Posterior vena cava (tissue), 2 donors: ENCODE measurements around the gene ALG9. TPM values are rescaled to one million over a fixed set of nuclear protein-coding genes. Genes with fewer than 3 reads are reported as not detected.
"Not testable (repeated sequence)": the region's sequence is repeated elsewhere in the genome, so short reads cannot be mapped to it uniquely, and the experiment has no call there.

Source experiments
- DNase-seq: peaks from one replicate; pipeline ENCODE4 v3.0.0-alpha.2; 2020; ENCODE audit warnings: low spot score
- intact Hi-C, 2 donors: fragments of 100-400 bp; cut with DNase I; formaldehyde crosslinking; loops; one replicate each; pipeline versions ENCODE4 v1.14.1 to v1.14.2; 2022 to 2023
- total RNA-seq, 2 donors: library from RNA; stranded (reverse); fragmentation: NEBNext Ultra II Directional; extraction: Animal tissue kit (Norgen Biotek cat#: 25700); gene quantifications; one replicate each; pipeline ENCODE4 v1.2.1, GENCODE V29; 2021
- donor health status: DM: yes; HTN: yes; CAD: no.
- donor health status: DM: yes; HTN: yes; CAD: no.

ALG9 gene
- total RNA-seq, 2 donors from 2014 or later: 21.8 to 23.8 TPM

DNA sequence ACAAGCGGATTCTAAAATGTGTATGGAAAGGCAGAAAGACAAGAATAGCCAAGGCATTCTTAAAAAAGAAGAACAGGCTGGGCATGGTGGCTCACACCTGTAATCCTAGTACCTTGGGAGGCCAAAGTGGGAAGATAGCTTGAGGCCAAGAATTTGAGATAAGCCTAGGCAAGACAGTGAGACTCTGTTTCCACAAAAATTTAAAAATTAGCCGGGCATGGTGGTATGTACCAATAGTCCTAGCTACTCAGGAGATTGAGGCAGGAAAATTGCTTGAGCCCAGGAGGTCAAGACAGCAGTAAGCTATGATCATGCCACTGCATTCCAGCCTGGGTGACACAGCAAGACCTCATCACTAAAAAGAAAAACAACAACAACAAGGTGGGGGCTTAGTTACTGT lies 59.2 kb downstream of the ALG9 start:
- intact Hi-C loops: no loop called here
- no peak for DNase-seq

DNA sequence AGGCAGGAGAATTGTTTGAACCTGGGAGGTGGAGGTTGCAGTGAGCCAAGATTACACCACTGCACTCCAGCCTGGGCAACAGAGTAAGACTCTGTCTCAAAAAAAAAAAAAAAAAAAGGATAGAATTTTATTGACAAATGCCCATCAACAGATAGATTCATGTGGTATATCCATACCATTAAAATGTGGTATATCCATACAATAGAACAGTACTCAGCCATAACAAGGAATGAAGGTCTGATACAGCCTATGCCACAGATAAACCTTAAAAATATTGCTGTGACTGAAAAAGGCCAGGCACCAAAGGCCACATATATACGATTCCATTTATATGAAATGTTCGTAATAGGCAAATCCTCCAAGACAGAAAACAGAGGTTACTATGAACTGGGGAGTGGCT lies 59.9 kb downstream of the ALG9 start:
- DNase-seq: no peak
- intact Hi-C loops: no loop called here

DNA sequence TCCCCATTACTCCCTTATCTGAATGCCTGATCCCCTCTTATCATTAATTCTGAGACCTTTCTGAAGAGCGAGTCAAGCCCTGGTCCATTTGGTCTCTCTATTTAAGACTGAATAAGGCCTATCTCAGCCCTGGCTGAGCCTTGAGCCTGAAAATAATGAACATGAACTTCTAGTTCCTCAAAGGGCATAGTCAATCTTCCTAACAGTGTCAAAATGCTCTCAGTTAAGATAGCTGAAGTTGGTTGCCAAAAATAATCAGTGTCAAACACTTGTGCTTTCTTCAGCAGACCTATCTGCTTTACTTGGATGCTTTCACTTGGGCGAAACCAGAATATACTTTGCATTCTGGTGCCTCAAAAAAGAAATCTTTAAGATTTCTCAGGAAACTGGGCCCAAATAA lies 62.5 kb downstream of the ALG9 start:
- DNase-seq: no peak
- intact Hi-C loops: no loop called here

DNA sequence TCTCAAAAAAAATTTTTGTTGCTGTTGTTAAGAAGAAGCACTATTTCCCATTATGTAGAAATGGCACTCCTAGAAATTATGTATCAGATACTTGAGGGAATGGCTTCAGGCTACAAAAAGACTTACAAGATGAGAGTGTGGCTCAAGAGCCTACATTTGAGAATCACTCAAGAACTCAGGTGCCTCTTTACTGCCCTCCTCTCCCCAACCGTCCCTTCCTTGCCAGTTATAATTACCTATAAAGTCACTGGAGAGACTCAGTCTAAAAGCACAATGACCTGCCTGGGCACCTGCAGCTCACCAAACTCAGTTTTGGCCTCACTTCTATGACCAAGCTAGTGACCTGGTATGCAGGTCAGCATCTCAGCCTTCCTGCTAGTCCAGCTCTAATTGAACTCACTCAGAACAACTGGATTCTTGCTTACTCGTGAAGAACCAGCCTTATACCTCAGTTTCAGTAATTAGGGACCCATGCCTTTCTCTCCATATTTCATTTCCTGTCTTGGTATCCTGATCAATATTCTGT lies 63.3 kb downstream of the ALG9 start:
- intact Hi-C loops: no loop called here
- DNase-seq: no peak

DNA sequence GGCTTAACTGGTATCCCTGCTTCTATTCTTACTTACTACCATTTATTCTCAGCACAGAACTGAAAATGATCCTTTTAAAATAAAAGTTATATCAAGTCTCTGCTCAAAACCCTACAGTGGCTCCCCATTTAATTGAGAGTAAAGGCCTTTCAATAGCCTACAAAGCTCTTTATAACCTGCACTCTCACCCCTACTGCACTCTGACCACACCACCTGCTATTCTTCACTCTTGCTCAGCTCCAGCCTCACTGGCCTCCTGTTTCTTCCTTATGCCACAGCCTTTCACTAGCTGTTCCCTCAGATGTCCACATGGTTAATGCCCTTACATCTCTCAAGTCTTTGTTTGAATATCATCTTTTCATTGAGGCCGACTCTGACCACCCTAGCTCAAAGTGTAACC lies 64.3 kb downstream of the ALG9 start:
- intact Hi-C loops: no loop called here
- no peak for DNase-seq

DNA sequence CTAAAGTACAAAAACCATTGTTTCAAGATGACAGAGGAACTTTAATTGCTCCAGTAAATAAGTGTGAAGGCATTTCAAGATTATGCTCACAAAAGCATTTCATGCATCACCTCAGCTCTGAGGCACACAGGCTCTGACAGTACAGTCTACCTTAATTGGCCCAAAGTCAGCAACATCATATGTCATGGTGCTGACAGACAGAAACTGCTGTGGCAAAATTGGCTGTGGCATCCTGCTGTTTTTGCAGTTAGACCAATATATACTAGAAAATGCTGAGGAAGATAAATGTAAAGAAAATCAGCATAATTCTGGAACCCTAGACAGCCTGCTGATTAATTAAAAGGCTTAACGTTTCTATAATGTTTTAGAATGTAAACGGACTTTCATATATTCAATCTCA lies 70.2 kb downstream of the ALG9 start:
- intact Hi-C loops: no loop called here
- DNase-seq: no peak

DNA sequence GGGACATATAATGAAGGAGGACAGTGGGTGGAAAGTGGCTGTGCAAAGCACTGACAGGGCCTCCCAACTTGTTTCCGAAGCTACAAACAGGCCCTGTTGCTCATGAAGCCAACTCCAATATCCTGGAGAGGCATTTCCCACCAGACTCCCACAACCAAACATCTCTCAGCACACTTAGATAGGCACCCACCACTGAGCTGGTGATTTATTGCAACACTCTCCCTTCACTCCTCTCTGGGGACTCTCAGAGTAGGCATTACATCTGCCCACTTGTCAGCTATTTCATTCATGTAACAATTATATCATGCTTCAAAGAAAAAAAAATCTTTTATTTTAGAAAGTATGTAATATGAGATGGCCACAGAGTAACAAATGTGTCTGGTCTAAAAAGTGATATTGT lies 73.1 kb downstream of the ALG9 start:
- DNase-seq: no peak
- intact Hi-C loops: no loop called here

DNA sequence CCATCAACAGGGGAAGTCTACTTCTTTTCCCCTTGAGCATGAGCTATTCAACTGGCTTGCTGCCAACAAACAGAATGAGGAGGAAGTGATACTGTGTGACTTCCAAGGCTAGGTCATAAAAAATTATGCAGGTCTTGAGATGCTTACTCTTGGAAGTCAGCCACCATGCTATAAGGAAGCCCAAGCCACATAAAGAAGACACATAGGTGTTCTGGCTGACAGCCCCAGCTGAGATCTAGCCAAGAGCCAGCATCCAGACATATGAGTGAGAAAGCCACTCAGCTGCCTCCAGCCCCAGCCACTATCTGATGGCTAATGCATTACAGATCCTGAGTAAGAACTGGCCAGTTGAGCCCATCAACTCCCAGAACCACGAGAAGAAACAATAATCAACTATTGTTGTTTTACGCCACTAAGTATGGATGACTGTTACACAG lies 74.2 kb downstream of the ALG9 start:
- no peak for DNase-seq
- intact Hi-C loops: no loop called here

DNA sequence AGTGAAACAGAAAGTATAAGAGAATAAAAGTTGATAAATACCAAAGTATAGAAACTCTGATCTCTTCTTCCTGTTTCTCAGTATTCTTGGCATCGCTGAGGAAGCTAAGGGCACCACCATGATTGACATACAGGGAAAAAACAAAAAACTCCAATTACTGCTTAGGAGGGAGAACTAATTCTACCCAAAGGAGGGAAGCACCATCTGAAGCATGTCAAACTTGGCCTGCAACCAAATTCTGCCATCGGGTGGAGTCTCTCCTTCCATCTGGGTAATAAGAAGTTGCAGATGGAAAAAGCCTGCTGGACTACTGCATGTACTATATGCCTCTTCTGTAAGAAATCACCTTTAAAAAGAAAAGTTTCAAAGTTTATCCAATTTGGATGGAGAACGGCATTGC lies 74.7 kb downstream of the ALG9 start:
- intact Hi-C loops: no loop called here
- DNase-seq: no peak

DNA sequence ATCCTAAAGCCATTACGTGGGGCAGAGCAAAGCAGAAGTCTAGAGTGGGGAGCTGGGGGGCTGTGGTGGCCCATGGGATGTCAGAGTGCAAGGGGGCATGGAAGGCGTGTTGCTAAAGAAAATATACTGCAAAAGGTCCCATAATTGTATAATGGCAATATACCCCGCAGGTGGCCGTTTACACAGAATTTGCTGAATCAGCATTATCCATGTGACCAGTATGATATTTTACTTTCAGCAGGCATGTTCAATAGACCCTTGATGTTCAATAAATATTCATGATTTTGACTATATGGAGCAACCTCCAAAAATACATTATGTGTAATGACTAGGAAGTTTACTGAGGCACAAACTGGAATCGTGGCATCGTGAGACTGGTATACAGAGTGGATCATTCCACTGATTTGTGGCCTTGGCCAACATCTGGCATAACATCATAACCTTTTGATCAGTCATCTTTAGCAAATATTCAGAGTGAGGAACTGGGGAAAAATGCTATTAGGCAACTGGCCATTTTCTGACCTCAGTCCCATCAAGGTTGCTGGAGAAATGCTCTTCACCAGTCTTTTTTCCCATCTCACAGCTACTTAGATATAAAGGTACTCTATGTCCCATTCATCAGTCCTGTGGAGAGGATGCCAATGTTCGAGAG lies 75.9 kb downstream of the ALG9 start:
- intact Hi-C loops: no loop called here
- DNase-seq: no peak

DNA sequence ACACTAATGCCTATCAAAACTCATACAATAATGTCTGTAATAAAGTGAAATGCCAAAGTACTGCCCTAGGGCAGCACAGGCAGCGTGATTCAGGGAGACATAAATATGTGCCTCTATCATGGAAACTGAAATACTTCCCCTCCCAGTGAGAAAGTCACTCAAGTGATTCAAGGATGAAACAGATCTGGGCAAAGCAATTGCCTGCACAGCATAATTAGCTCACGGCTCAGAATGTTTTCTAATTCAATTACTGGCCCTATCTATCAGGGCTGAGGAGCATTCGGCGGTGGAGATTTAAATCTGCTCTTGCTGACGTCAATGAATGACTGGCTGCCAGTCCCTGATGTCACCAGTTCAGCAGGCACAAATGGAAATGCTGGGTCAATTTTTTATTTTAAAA lies 77.5 kb downstream of the ALG9 start:
- intact Hi-C loops: no loop called here
- peak; percentile 83 for DNase-seq

DNA sequence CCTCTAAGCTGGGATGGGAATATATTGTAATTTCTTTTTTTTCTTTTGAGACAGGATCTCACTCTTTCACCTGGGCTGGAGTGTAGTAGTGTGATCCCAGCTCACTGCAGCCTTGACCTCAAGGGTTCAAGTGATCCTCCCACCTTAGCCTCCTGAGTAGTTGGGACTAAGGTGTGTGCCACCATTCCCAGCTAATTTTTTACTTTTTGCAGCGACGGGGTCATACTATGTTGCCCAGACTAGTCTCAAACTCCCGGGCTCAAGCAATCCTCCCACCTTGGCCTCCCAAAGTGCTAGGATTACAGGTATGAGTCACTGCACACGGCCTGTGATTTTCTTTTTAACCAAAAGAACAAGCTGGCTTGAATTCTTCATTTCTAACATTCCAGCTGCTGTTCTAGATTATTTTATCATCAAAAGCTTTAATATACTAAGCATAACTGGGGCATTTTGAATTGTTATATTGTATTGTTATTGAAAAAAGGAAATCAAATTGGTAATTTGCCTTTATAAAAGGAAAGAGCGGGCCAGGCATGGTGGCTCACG lies 78.4 kb downstream of the ALG9 start:
- DNase-seq: no peak
- intact Hi-C loops: no loop called here

DNA sequence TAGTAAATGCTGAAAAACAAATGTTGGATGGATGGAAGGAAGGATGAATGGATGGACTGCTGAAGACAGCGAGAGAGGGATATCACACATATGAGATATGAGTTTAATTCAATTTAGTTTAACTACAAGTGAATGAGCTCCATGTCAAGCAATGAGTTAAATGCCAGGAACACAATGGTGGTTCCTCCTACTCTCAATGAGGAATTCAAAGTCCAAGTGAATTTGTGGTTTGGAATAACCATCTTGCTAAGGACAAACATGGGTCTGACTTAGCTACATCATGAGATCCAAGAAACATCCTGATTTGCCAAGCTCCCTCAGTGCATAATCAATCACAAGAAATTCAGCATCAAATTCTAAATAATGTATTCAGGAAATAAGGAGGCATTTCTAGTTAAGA lies 79.1 kb downstream of the ALG9 start:
- DNase-seq: no peak
- intact Hi-C loops: no loop called here

DNA sequence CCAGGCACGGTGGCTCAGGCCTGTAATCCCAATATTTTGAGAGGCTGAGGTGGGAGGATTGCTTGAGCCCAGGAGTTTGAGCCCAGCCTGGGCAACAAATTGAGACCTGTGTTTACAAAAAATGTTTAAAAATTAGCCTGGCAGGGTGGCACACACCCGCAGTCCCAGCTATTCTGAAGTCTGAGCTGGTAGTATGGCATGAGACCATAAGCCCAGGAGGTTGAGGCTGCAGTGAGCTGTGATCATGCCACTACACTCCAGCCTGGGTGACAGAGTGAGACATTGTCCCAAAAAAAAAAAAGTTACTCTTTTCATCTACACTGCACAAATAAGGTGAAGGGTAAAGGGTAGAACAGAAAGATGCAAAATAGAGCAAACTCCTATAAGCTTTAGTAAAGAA lies 82.9 kb downstream of the ALG9 start:
- intact Hi-C loops: no loop called here
- no peak for DNase-seq

DNA sequence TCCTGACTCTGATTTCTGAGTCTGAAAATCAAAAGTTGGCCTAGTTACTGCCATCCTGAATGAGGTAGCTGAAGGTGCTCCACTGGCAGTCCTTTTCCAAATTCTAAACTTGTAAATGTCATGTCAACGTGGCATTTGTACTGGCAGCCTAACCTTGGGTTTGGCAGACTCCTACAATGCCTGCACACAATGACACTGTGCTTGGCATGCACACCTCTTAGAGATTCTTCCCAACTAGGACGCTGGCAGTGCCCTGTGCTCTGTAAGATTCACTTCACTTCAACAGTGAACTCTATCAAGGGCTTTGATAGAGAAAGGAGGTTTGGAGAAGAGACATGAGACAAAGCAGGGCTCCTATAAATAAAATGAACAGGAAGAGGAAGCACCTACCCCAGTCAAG lies 83.3 kb downstream of the ALG9 start:
- no peak for DNase-seq
- intact Hi-C loops: no loop called here

DNA sequence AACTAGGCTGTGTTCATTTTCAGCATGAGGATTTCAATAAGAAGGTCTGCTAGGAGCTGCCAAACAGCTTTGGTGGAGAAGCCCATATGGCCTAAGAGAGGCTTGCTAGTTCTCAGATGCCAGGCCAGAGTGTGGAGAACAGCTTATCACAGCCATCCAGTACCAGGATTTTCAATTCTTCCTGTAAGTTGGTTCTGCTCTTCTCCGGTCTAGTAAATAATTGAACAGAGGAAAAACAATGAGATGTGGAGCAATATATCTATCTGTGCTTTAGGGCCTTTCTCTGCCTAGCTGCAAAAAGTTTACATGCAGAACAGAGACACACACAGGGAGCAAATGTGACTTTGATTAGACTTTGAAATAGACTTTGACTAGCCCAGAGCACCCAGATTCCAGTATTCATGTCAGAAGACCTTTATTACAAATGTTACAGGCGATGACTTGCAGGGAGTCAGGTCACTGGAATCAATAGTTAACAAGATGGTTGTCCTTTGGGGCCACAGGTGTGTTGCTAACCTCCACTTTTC lies 85.4 kb downstream of the ALG9 start:
- intact Hi-C loops: no loop called here

DNA sequence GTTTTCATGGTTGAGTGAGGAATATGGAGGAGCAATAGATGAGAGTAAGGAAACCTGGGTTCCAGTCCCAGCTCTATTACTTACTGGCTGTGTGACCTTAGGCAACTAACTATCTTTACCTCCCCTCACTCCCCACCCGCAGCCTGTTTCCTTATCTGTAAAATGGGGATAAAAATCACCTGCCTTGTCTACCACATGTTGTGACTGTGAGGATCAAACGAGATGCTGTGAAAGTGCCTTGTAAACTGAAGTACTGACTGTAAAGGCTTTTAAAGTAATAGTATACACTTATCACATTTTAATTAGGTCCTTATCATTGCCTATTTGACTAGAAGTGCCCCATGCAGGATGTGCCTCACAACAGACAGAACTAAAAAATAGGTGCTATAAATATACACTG lies 86.3 kb downstream of the ALG9 start:
- DNase-seq: no peak
- intact Hi-C loops: no loop called here

More for the DNA sequence above, 85.4 kb downstream of the ALG9 start:
- DNase-seq: no peak

DNA sequence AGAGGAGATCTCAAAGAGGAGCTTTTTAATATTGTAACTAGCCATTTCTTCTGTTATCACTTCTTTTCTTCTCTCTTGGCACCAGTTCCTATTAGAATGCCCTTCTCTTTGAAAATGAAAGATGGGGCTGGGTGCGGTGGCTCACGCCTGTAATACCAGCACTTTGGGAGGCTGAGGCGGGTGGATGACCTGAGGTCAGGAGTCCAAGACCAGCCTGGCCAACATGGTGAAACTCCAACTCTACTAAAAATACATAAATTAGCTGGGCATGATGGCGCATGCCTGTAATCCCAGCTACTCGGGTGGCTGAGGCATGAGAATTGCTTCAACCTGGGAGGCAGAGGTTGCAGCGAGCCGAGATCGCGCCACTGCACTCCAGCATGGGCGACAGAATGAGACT lies 87.1 kb downstream of the ALG9 start:
- DNase-seq, intact Hi-C loops: not testable (repeated sequence)

DNA sequence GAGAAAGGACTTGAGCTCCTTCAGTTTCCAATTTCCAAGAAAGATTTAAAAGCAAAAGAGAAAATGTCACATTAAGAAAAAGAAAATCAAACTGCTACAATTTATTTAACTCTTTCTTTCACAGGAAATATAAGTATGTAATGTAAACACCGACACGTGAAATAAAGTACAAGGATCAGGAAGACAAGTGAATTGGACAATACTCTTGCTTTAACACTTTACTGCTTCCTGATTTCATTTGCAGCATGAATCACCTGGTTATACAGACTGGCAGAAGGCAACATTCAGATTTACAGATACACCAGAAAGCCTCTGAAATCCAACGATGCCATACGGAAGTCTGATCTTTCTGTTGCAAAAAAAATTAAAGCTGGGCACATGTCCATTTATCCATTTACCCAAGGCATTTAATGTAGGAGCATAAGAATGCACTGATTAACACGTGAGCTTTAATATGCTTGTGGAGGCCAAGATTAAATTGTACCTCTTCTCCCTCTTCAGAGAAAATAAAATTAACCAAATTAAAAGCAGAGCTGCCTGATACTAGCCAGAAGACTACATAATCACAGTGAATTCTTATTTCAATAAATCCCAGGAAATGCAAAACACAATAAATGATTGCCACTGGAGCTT lies 89.2 kb downstream of the ALG9 start:
- no peak for DNase-seq
- intact Hi-C loops: no loop called here

DNA sequence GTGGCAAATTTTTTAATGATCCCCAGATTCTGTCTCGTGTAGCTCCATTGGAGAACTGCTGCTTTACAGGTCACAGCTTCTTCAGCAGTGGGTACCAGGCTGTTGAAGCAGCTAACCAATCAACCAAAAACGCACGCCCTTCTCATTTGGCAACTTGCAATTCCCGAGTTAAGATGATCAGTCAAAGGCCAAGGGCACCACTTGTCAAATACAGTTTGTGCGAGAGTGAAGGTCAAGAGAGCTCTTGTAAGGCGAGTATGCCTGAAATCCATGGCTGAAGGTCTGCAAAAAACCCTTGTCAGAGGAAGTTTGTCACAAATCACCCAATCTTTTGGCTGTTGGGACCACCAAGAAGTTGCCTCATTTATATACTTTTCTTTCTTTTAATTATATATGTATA lies 92.3 kb downstream of the ALG9 start:
- intact Hi-C loops: loop anchor here (5.0 to 10.0 kb wide), 2 partner anchors 66 to 177 kb away; partner anchors contain the start of gene SIK2 (in 2 of the 2)
- no peak for DNase-seq
